ENCODE data around the gene PTGS2. TPM values are rescaled to one million over a fixed set of nuclear protein-coding genes. Genes with fewer than 3 reads are reported as not detected.

Gene PTGS2
- total and polyA plus RNA-seq, 4 donors, result 5.3 to 20.6 (median 15.5) TPM

- Histone ChIP-seq H3K36me3 (ENCODE audit: control insufficient read depth in 4 of 4, insufficient read depth in 4 of 4, low read length in 4 of 4) (no peaks in the 10 kb centered on the region), H3K27me3 (ENCODE audit: control insufficient read depth in 3 of 3, insufficient read depth in 3 of 3, low read length in 2 of 3) (no peaks in the 10 kb centered on the region), H3K4me1 (ENCODE audit: control insufficient read depth in 5 of 5, insufficient read depth in 5 of 5, low read length in 5 of 5) (peaks cover 0 to 6% (median 0%) of the 10 kb centered on the region in 5 donors), H3K4me3 (no peak overlapping the region), H3K9me3 (ENCODE audit: control insufficient read depth in 4 of 4, insufficient read depth in 3 of 4, low read length in 3 of 4) (no peaks in the 10 kb centered on the region), H3K27ac (ENCODE audit: low read depth in 1 of 2, low read length in 1 of 2) (no peak overlapping the region), H3K9ac (ENCODE audit: insufficient read depth in 1 of 2, low read length in 2 of 2) (no peak overlapping the region)
- no peak for DNase-seq
- no peak for ATAC-seq (ENCODE audit: insufficient read depth, low FRiP score)
- no peak for TF ChIP-seq CTCF (IDR thresholded peaks at IDR 0.05; ENCODE audit: control extremely low read depth, extremely low read depth)
Observed at GRCh38 chr1:186662752-186663151, 17.5 kb downstream of the PTGS2 start.

- Histone ChIP-seq H3K27me3 (ENCODE audit: control insufficient read depth in 3 of 3, insufficient read depth in 3 of 3, low read length in 2 of 3) (no peaks in the 10 kb centered on the region), H3K9ac (ENCODE audit: insufficient read depth in 1 of 2, low read length in 2 of 2) (no peak overlapping the region), H3K9me3 (ENCODE audit: control insufficient read depth in 4 of 4, insufficient read depth in 3 of 4, low read length in 3 of 4) (no peaks in the 10 kb centered on the region), H3K4me3 (no peak overlapping the region), H3K27ac (ENCODE audit: low read depth in 1 of 2, low read length in 1 of 2) (no peak overlapping the region), H3K36me3 (ENCODE audit: control insufficient read depth in 4 of 4, insufficient read depth in 4 of 4, low read length in 4 of 4) (no peaks in the 10 kb centered on the region), H3K4me1 (ENCODE audit: control insufficient read depth in 5 of 5, insufficient read depth in 5 of 5, low read length in 5 of 5) (peaks cover 0 to 6% (median 0%) of the 10 kb centered on the region in 5 donors)
- no peak for ATAC-seq (ENCODE audit: insufficient read depth, low FRiP score)
- no peak for DNase-seq
- no peak for TF ChIP-seq CTCF (IDR thresholded peaks at IDR 0.05; ENCODE audit: control extremely low read depth, extremely low read depth)
Observed at GRCh38 chr1:186659890-186660341, 20.3 kb downstream of the PTGS2 start.

DNA sequence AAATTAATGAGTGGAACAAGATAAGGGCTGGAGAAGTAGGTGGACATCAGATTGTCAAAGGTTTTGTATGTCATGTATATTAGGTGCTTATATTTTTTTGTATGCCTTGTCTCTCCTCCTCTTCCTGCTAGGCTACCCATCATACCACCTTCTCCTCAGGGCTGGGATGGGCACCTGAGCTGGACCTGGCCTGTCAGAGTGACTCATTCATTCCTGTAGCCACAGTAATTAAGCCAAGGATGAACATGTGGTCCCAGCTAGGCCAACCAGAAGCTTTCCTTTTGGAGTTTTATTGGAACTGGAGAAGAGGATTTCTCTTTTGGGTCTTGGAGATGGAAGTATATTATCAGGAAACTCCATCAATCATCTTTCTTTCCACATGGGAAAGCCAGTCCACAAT lies 21.2 kb downstream of the PTGS2 start:
- no peaks in the 10 kb centered on the region for H3K36me3 ChIP-seq (ENCODE audit: control insufficient read depth in 4 of 4, insufficient read depth in 4 of 4, low read length in 4 of 4)
- H3K4me3 ChIP-seq, result no peak overlapping the region
- no peak for TF ChIP-seq CTCF (IDR thresholded peaks at IDR 0.05; ENCODE audit: control extremely low read depth, extremely low read depth)
- ATAC-seq (ENCODE audit: insufficient read depth, low FRiP score) (no peak), DNase-seq (no peak)
- no peaks in the 10 kb centered on the region for H3K9me3 ChIP-seq (ENCODE audit: control insufficient read depth in 4 of 4, insufficient read depth in 3 of 4, low read length in 3 of 4)
- peaks cover 0 to 6% (median 0%) of the 10 kb centered on the region in 5 donors for H3K4me1 ChIP-seq (ENCODE audit: control insufficient read depth in 5 of 5, insufficient read depth in 5 of 5, low read length in 5 of 5)
- no peak overlapping the region for H3K27ac ChIP-seq (ENCODE audit: low read depth in 1 of 2, low read length in 1 of 2)
- H3K27me3 ChIP-seq (ENCODE audit: control insufficient read depth in 3 of 3, insufficient read depth in 3 of 3, low read length in 2 of 3), result no peaks in the 10 kb centered on the region
- no peak overlapping the region for H3K9ac ChIP-seq (ENCODE audit: insufficient read depth in 1 of 2, low read length in 2 of 2)

DNA sequence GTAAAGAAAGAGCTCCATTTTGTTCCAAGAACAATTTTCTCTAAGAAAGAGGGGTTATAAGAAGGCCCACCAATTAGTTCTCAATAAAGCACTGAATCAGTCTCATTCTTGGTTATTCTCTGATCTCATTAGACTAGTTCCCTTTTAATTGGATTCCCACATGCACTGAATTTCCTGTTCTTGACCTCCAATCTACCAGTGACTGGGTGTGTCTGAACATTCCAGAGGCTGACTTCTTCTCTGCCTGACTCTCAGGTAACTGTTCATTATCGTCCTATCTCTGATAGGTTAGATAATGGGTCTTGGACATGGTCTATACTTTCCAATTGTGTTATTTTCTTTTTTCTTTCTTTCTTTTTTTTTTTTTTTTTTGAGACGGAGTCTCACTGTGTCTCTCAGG lies 22.7 kb downstream of the PTGS2 start:
- Histone ChIP-seq H3K27me3 (ENCODE audit: control insufficient read depth in 3 of 3, insufficient read depth in 3 of 3, low read length in 2 of 3) (no peaks in the 10 kb centered on the region), H3K27ac (ENCODE audit: low read depth in 1 of 2, low read length in 1 of 2) (no peak overlapping the region), H3K9me3 (ENCODE audit: control insufficient read depth in 4 of 4, insufficient read depth in 3 of 4, low read length in 3 of 4) (no peaks in the 10 kb centered on the region), H3K9ac (ENCODE audit: insufficient read depth in 1 of 2, low read length in 2 of 2) (no peak overlapping the region), H3K36me3 (ENCODE audit: control insufficient read depth in 4 of 4, insufficient read depth in 4 of 4, low read length in 4 of 4) (no peaks in the 10 kb centered on the region), H3K4me1 (ENCODE audit: control insufficient read depth in 5 of 5, insufficient read depth in 5 of 5, low read length in 5 of 5) (no peaks in the 10 kb centered on the region), H3K4me3 (no peak overlapping the region)
- ATAC-seq (ENCODE audit: insufficient read depth, low FRiP score) (no peak), DNase-seq (no peak)
- no peak for TF ChIP-seq CTCF (IDR thresholded peaks at IDR 0.05; ENCODE audit: control extremely low read depth, extremely low read depth)
- 87 to 93% methylated on average over 2 of the region's 2 CpGs for WGBS, 2 donors
